ENCODE measurements around the gene GMPPB. TPM values are rescaled to one million over a fixed set of nuclear protein-coding genes. Genes with fewer than 3 reads are reported as not detected.
A peak's percentile ranks its signal among the peaks of the same experiment; 100 is the strongest.

Gene GMPPB
- total and polyA plus RNA-seq, 9 of the 15 experiments (the other 6 are each of a cell fraction or from before 2014, with no cell fraction given) = 0.53 to 17.4 (median 8.1) TPM

DNA sequence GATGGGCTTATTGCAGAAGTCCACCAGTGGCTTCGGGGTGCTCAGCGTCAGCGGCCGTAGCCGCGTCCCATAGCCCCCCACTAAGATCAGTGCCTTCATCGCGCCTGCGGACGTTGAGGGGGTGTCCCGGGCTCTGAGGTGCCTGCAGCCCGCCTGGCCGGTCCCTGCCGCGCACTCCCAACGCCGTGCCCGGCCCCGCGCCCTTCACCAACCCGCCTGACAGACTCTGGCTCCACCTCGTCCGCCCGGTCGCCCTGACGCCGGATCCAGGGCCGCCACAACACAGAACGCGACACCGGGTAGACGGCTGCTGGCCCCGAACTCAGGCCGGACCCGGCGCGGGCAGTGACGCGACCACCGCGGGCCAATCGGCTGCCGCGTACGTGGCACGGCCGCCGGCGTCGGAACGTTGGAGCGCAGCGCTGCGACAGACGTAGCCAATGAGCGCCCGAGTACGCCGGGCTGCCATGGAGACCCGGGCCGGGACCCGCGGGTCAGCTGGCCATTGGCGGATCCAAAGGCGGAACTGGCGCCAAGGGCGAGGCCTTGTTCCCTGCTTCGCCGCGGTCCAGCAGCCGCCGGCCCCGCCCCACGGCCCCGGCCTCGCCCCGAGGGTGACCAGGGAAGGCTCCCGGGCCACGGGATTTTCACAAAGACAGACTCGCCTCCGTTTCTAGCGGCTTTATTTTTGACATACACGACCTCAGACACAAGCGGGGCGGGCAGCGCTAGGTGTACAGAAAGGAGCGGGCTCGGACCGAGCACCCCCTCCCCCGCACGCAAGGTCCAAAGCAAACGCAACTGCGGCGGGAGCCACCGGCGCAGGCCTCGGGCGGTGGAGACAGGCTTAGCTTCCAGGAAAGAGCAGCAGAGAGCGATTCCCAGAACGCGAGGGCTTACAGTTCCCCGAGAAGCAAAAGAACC lies at the start of gene GMPPB (continued):
- TF ChIP-seq TRIM25 (IDR thresholded peaks at IDR 0.05; ENCODE audit: borderline replicate concordance) (no peak), GABPA (tag; conservative IDR thresholded peaks at IDR 0.05; ENCODE audit: low read depth) (0 out of 2 replicates have a peak, but pooled peaks have one; percentile 20), SMARCA4 (IDR thresholded peaks at IDR 0.05) (peak; percentile 38; the same call in 1 of the 2 replicates), ETV1 (tag; conservative IDR thresholded peaks at IDR 0.05; ENCODE audit: low read depth) (no peak), TGIF2 (CRISPR knock-in tag; IDR thresholded peaks at IDR 0.05) (no peak), TEAD1 (CRISPR knock-in tag; IDR thresholded peaks at IDR 0.05) (peak in 1 of 2 experiments; percentile 45; a peak in 1 of 4 replicates), POLR2AphosphoS2 (IDR thresholded peaks at IDR 0.05; ENCODE audit: low read length) (0 out of 2 replicates have a peak, but pooled peaks have one; percentile 90), ID3 (CRISPR knock-in tag; IDR thresholded peaks at IDR 0.05) (no peak), ID3 (tag; IDR thresholded peaks at IDR 0.05) (no peak), CSDE1 (IDR thresholded peaks at IDR 0.05) (peak in 1 of 2 experiments; percentile 29; a peak in 1 of 4 replicates), MECOM (CRISPR knock-in tag; IDR thresholded peaks at IDR 0.05) (no peak), PCBP1 (IDR thresholded peaks at IDR 0.05; ENCODE audit: low read depth, low read length, poor library complexity, severe bottlenecking) (no peak), KAT7 (CRISPR knock-in tag; IDR thresholded peaks at IDR 0.05; ENCODE audit: borderline replicate concordance) (0 out of 2 replicates have a peak, but pooled peaks have one; percentile 23), FOSL1 (tag; conservative IDR thresholded peaks at IDR 0.05) (no peak), PTRF (tag; IDR thresholded peaks at IDR 0.05) (no peak)

Data from K562 (cell line).